Left hindlimb (tissue), 1 donor: ENCODE results near the gene SLC25A30.
"Not testable (repeated sequence)": the region's sequence is repeated elsewhere in the genome, so short reads cannot be mapped to it uniquely, and the experiment has no call there.

ENCODE experiments used
- DNase-seq: peaks from one replicate; pipeline ENCODE4 v3.0.0-alpha.2; 2018

Gene SLC25A30

GRCh38 chr13:45362939-45363338 lies 55.2 kb downstream of the SLC25A30 start:
- no peak for DNase-seq

GRCh38 chr13:45361596-45362206 lies 56.5 kb downstream of the SLC25A30 start:
- no peak for DNase-seq

- DNase-seq, result no peak
Observed at GRCh38 chr13:45356966-45357672, 61.1 kb downstream of the SLC25A30 start.

- no peak for DNase-seq
Observed at GRCh38 chr13:45353895-45354294, 64.3 kb downstream of the SLC25A30 start.

GRCh38 chr13:45352031-45352430 lies 66.1 kb downstream of the SLC25A30 start:
- DNase-seq, result no peak

GRCh38 chr13:45350152-45350551 lies 68.0 kb downstream of the SLC25A30 start:
- DNase-seq, result no peak

- DNase-seq, result no peak
Observed at GRCh38 chr13:45349438-45349837, 68.7 kb downstream of the SLC25A30 start.

GRCh38 chr13:45344064-45344463 lies 74.1 kb downstream of the SLC25A30 start:
- not testable (repeated sequence) for DNase-seq
